Cortex of kidney (tissue), 1 donor: ENCODE data around the gene GFRA1.

Experiments
- DNase-seq: peaks from one replicate; lab custom pipeline; 2025; lab: John Stamatoyannopoulos, UW

GFRA1 gene, protein sequence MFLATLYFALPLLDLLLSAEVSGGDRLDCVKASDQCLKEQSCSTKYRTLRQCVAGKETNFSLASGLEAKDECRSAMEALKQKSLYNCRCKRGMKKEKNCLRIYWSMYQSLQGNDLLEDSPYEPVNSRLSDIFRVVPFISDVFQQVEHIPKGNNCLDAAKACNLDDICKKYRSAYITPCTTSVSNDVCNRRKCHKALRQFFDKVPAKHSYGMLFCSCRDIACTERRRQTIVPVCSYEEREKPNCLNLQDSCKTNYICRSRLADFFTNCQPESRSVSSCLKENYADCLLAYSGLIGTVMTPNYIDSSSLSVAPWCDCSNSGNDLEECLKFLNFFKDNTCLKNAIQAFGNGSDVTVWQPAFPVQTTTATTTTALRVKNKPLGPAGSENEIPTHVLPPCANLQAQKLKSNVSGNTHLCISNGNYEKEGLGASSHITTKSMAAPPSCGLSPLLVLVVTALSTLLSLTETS

DNA sequence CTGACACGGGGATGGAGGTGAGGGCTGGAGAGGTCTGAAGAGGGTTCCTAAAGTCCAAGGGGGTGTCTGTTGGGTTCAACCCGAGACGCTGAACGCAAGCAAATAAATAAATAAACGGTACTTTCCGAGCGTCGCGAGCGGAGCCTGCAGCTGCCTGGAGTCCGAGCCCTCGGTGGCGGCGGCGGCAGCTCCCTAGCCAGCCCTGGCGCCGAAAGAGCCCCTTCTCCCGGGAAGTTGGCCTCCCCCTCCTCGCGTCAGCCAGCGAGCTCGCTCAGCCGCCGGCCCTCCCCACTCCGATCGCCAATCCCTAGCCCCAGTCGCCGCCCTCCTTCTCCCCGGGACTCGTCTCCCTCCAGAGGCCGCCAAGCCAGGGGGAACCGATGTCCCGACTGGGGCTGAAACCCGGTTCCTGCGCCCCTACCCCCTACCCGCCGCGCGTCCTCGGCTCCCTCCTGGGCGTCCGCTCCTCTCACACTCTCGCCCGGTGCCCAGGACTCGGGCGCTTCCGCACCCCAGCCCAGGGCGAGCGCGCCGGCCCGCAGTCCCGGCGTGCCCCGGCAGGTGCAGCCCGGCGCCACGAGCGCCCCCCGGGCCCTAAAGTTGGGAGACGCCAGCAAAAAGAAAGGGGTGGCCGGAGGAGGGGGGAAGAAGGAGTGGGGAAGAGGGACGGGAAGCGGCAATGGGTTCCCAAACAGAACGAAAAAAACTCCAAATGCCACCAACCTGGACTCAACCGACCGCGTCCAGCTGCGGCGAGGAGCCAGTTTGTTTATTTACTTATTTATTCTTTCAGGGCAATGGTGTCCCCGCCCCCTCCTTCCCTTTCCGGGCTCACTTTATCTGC lies at the start of gene GFRA1:
GFRA1 (minus strand) TSS at position 767 of the 844 bp plus-strand sequence. CDS start 1,177 bp downstream, outside the sequence.
- no peak for DNase-seq

DNA sequence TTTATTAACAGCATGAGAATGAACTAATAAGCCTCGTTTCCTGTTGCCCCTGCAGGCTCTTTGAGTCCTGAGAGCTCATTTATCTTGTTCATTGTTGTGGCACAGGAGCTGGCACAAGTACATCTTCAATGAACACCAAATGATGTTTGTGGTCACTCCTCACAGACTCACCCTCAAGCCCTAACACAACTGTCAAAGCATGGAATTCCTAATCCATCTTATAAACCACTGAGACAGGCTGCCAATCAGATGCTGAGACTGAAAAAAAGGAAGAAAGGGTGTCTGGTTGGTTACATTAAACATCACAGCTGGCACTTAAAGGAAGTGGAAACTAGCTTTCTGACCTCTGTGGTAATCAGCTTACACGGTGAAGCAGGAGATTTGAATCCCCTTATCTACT lies 43.5 kb upstream of the GFRA1 start:
- DNase-seq, result no peak

DNA sequence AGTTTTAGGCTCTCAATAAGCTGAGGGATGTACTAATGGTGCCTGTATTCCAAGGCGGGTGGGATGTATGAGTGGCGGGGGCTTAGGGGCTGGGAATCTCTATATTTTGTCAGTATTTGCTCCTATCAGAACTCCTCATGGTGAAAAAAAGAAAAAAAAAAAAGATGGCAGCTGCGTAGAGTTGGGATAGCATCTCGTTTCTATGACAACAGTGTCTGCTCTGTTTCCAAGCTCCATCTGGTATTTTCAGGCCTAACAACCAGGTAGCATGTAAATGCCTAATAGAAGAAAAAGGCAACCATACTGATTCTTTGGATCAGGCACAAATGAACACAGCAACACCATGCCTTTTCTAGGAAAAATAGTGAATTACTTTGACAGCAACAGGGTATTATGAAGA lies 39.5 kb upstream of the GFRA1 start:
- no peak for DNase-seq

DNA sequence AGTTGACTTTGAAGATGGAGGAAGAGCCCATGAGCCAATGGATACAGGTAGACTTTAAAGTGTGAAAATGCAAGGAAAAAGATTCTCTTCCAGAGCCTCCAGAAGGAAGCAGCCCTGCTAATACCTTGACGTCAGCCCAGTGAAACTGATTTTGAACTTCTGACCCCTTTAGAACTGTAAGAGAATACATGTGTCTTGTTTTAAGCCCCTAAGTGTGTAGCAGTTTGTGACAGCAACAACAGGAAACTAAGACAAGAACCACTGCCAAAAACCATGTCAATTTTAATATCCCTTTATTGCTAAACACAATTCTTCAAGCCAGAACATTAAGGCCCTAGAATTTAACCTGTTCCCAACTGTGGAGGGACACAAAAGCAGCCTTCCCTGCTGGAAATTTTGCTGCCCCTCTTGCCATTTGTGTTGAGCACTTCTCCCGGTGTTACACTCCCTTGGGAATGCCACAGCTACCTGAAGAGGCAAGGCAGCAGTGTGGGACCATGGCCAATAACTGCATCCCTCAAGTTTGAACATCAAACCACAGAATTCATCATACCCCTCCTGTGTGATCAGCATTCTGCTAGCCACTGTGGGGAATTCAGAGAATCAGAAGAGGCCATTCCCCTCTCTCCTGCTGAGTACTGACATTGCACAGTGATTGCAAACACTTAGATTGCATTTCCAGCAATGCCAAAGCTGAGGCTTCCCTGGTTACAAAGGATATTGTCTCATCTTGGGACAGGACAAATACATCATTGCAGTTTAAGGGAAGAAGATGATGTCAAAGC lies 38.9 kb upstream of the GFRA1 start:
- no peak for DNase-seq

DNA sequence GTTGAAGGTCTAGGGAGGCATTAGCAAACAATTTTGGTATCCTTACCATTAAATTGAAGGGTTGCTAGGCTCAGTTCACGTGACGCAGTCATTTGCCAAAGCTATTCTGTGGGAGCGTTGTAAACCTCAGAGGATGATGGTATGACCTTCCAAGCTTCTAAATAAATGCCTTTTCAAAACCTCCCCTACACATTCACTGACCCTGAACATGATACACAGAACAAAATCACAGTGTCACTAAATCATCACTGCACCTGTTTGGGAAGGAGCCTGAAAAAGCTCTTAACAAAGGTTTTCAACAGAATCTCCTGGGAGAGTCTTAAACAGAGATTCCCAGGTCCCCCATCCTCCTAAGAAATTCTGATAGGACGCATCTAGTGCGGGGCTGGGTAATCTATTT lies 38.0 kb upstream of the GFRA1 start:
- no peak for DNase-seq

DNA sequence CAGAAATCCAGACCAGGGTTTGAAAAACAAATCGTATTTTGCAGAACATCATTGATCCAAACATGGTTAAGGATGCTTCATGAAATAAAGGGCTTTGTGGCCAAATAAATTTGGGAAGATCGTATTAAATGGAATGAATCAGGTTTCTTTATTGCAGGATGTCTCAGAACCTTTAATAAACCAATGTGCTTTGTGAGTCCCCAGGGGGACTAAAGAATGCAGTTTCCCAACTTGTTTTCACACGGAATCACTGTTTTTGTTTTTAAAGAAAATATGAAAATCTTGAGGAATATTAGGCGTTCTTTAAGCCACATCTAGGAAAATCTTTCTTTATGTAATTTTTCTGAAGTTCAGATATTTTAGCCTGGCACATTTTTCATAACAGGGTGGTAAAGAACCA lies 34.4 kb upstream of the GFRA1 start:
- DNase-seq, result no peak

DNA sequence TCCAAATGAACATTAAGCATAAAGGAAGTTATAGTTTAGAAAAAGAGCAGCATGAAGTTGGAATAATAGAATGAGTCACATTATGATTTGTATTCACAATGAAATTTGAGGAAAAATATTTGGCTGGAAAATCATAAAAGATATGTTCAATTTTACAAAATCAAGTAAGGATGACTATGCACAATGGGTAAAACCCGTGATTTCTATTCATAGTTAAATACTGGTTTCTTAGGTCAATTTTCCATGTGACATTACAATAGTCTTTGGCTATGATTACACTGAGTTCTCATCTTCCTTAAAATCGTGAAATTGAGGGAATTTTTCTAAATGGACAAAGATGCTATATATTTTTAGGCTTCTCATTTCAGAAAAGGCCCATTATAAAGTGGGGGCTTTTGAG lies 33.8 kb upstream of the GFRA1 start:
- no peak for DNase-seq

DNA sequence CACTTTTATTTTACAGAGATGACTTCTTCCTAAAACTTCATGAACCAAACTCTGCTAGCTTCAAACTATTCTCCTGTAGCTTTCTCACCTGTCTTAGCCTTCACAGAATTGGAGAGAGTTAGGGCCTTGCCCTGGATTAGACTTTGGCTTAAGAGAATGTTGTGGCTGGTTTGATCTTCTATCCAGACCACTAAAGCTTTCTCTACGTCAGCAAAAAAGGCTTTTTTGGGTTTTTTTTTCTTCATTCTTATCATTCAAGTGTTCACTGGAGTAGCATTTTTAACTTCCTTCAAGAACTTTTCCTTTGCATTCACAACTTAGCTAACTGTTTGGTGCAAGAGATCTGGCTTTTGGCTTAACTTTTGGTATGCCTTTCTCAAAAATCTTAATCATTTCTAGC lies 31.9 kb upstream of the GFRA1 start:
- no peak for DNase-seq

DNA sequence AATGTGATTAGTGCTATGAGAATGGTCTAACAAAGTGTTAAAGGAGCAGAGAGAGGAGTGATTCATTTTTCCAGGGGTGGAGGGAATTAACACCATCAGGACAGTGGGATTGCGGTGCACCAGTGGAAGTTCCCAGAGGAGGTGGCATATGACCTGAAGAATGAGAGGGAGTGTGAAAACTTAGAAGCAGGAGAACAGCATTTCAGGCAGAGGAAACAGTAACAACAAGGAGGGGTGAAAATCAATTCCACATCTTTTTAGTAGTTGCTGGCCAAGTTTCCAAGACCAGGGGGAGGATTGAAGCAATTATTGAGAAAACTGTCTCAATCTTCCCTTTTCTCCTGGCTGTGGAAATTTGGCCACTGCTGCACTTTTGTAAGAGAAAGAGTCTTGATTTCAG lies 27.5 kb upstream of the GFRA1 start:
- no peak for DNase-seq

DNA sequence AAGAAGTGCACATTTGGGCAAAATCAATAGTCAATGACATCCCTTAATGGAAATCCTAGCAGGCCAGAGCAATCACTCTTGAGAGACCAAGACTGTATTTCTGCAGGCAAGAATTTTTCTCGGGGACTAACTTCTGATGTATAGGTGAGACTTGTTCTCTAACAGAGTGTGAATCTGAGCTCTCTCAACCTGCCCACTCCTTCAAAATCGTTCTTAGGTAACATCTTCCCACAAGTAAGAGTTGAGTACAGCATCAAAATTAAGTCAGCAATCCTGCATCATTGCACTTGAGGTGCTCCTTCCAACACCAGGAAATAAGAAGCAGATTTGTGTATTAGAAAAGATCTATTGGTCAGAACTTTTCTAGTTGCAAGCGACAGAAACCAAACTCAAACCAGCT lies 25.6 kb upstream of the GFRA1 start:
- no peak for DNase-seq

DNA sequence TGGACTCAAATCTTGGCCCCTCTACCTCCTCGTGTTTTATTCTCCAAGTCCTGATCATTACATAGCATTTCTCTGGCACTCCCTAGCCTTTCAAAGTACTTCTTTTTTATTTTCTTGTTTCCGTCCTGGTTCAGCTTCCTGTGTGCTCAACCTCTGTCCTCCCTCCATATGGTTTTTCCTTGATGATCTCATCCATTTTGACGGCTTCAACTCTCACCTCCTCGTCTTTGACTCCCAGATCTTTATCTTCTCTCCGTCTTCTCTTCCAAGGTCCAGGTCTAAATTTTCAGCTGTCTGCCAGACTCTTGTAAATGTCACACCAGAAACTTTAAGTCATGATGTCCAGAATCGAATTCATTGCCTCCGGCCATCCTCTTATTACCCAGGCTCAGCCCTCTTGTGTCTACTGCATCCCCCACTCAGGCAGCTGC lies 23.3 kb upstream of the GFRA1 start:
- no peak for DNase-seq

DNA sequence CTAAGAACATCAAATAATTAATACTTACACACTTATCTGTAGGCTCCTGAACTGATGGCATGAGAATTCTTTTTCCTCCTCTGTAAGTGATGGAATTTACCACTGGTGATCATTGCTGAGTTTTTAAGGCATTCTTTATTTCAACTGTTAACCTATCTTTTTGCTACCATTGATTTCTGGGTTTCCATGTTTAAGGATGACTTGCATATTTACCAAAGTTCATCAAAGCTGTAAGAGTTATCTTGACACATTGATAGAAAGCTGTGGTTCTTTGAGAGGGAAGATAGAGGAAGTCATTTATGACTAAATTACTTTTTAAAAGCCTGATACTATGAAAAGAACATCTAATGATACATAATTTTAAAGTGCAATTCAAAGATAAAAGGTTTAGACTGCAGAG lies 19.5 kb upstream of the GFRA1 start:
- DNase-seq, result no peak

DNA sequence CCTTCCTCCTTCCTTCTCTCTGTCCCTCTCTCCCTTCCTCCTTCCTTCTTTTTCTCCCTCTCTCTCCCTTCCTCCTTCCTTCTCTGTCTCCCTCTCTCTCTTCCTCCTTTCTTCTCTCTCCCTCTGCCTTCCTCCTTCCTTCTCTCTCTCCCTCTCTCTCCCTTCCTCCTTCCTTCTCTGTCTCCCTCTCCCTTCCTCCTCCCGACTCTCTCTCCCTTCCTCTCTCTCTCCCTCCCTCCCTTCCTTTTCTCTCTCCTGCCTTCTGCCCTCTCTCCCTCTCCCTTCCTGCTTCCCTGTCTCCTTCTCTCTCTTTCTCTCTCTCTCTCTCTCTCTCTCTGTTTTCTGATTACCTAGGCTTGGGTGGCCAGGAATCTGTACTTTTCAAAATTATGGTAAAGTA lies 16.6 kb upstream of the GFRA1 start:
- no peak for DNase-seq

DNA sequence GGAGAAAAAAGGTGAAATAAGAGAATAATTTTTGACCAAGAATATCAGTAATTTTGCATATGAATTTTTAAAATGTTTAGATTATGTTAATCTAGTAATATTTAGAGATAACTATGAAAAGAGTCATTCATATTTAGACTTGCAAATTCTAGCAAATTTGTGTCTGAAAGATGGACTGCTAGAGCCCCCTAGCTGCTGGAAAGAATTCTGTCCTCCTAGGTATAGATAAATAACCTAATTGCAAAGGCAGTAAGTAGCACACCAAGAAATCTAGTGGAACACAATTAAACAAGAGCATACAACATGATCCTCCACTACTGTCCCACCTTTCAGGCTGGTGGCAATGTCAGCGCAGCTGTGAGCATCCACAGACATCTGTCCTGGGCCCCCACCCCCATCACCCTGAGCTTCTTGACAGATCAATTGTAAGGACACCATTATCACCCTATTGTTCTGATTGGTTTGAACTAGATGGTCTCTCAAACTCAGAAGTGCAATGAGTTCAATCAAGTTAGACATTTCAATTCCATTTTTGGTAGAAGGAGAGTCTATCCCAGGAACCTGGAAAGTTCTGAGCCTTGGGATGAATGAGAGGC lies 15.0 kb upstream of the GFRA1 start:
- no peak for DNase-seq

DNA sequence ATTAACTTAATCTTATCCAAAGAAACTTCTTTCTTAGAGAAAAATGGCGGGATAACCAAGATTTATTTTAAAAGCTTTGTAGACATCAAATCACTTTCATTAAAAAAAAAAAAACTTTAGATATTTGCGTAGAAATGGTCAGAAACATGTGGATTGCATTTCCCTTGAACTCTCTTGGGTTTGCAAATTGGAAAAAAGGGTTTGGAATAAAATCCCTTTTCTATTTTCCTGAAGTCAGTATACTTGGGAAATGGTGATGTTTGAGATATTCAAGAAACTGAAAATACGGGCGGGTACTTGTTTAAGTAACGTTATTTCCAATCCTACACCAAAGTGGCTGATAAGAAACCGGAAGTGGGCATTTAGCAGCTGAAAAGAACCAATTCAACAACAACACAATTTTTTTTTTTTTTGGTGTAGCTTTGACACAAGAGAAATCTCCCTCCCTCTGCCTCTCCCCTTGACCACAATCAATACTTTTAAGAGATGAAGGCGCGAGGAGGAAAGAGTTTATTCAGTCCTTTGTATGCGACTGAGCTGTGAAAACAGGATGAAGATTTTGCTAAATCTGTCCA lies 13.7 kb upstream of the GFRA1 start:
- DNase-seq, result no peak

DNA sequence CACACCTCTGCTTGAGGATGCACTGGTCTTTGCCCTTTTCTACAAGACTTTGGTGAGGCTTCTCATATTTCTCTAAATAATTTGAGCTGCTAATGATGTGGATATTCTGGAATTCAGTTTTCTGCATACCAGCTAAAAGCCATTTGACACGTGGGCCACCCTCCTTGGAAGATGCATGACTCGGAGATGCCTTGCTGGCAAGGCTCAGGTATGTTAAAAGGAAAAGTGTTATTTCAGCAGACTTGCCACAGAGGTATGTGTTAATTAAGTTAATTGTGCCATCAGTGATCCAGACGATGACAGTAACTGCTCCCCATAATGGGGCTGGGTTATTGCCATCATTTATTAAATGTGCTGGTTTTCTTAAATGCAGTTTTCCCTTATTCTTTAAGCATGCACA lies 8.8 kb upstream of the GFRA1 start:
- no peak for DNase-seq

DNA sequence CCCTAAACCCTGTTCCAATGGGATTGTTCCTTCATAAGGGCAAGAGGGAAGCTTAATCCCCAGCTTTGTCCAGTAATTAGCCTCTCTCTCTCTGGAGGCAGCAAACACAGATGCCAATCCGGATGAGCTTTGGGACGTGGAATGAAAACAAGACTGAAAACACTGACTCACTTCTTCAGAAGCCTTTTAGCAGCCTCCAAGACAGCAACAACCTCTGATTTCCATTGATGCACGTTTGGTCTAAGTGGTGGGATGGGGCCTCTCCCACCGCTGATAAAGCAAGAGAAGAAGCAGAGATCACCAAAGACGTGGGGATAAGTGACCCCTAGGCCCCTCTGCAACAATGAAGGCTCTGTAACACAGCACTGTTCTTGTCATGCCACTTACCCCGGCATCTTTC lies 5.8 kb upstream of the GFRA1 start:
- DNase-seq, result no peak

DNA sequence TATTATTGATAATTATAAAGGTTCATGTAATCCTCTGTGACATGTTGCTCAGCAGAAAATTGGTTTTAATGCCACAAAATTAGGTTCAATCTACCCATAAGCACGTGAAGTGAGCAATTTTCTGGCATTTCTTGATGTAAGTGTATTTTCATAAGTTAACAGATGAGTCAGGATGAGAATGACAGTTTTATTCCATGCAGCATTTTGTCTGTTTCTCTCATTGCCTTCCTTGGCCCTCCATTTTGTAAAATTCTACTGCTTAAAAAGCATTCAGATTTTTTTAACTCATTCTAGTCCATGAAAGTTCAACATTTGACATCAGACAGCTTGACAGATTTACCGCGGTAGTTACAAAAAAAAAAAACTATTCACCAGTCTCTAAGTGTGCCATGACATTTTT lies 4.0 kb upstream of the GFRA1 start:
- no peak for DNase-seq

DNA sequence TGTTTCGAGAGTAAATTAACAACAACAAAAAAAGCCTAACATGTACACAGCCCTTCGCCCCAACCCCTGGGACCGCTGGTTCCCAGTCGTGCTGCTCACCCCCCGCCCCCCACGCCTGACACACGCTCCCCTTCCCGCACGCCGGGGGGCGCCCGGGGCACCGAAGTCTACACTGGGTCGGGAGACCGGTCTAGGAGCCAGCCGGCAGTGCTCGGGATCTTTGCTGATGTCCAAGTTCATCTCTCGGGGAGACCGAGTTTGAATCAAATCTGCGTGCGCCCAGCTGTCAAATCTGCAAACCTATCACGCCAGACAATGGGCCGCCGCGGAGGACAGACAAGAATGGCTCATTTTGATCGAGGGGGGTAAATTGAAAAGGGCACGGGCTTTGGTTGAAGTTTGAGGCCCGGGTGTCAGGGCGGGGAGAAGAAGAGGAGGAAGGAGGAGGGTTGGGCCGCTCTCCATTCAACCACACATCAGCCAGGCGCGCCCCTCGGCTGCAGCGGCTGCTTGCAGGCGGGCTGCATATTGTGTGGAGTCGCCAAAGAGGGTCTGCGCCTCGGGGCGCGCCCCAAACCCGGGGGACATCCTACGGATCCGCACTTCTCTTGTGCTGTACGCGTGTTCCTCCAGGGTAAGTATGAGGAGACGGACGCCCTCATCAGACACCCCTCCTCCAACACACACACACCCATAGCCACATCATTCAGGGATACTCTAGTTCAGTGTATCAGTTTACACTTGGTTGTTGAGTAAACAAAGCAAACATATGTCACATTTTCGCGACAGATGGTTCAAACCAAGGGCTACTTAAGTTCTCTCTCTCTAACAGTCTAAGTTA lies 1.3 kb upstream of the GFRA1 start:
- DNase-seq, result no peak

DNA sequence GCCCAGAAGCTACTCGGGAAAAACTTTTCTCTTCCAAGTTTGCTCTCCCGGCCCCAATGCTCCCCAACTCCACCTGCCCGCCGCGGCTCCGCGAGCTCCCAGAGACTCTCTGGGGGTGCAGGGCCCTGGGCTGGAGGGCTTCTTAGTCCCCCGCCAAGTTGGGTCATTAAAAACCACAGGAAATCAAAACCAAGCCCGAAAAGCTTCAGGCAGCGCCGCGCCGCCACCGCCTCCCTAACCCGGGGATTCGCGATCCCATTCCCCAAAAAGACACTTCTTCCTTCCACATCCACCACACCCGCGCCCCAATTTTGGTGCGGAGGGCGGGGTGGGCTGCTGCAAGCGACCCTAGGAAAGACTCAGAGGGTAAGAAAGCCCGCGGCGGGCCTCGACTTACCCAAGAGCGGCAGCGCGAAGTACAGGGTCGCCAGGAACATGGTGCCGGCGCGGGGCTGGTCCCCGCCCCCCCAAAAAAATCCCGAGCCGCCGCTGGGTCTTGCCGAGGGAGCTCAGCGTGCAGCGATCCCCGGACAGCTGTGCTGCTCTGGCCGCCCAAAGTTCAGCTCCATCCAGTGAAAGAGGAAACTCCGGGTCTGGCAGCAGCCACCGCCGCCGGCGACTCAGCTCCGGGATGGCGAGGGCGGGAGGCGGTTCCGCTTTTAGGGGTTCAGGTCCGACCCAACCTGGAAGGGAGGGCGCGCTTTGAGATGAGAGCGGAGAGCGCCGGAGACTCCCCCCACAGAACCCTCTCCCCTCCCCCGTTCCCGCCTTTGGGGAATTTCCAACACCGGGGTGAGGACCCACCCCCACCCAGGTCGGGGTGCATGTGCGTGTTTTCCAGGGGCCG lies 1.2 kb downstream of the GFRA1 start:
- DNase-seq, result no peak
